Left forelimb (tissue), 1 donor: Measurements from ENCODE around the gene ZNF763.
"Not testable (repeated sequence)": the region's sequence is repeated elsewhere in the genome, so short reads cannot be mapped to it uniquely, and the experiment has no call there.

Experiments used
- DNase-seq: peaks from one replicate; pipeline ENCODE4 v3.0.0-alpha.2; 2018; ENCODE audit warnings: low spot score

ZNF763 gene

GRCh38 chr19:11973019-11973810, 8.4 kb downstream of the ZNF763 start:
- DNase-seq, result no peak

- no peak for DNase-seq
These were observed 13.8 kb downstream of the ZNF763 start for GRCh38 chr19:11978492-11979100.

- no peak for DNase-seq
These were observed 14.7 kb downstream of the ZNF763 start for GRCh38 chr19:11979527-11979926.

GRCh38 chr19:11982526-11982925, 17.7 kb downstream of the ZNF763 start:
- DNase-seq, result no peak

- DNase-seq, result no peak
These were observed 20.1 kb downstream of the ZNF763 start for GRCh38 chr19:11984986-11985385.

DNA sequence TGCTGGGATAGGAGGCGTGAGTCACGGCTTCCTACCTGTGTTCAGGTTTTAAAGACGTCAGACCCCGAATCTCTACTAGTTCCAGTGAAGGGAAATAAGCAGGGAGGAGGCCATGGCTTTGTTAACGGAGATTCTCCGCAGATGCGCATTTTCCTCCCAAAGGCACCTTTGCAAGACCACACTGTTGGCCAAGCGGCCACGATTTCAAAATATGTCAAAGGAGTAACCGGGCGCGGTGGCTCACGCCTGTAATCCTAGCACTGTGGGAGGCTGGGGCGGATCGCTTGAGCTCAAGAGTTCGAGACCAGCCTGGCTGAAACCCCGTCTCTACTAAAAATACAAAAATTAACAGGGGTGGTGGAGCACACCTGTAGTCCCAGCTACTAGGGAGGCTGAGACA, 21.9 kb downstream of the ZNF763 start:
- DNase-seq, result no peak

DNA sequence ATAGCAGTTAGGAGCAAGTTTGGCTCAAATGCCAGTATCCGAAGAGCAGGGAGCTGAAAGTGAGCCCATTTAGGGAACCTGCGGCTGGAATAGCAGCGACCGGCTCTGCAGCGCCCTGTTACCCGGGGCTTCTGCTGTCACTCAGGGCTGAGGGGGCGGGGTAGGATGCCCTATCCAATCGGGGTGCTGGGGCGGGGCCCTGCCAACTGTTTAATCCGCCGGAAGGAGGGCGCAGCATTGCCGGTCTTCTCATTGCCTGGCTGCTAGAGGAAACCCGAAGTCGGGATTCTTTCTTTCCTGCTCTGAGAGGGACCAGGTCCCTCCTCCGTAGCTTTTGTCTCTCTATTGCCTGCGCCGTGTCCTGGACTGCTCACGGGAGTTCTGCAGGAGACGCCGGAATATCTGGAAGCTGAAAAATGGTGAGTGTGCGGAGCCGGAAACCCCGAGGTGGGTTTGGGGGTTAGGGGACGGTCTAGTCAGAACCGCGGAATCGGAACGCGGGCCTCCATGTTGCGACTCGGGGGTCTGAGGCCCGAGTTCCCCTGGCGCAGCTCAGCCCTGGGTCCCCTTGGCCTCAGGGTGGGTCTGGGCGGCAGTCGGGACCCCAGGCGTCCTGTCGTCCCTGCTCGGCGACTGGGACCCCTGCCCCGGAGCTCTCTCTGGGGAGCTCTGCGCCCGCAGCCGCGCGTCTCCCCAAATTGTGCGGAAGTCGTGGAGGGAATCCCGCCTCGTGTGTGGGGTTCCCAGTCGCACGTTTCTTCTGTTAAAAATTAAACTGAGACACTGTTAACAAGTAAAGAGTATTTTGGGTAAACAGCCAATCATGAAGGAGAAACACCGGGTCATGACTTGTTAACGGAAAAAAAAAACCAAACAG, 22.8 kb downstream of the ZNF763 start:
- DNase-seq, result peak; percentile 94

GRCh38 chr19:11989112-11989456, 24.2 kb downstream of the ZNF763 start:
- no peak for DNase-seq

GRCh38 chr19:11991921-11992320, 27.1 kb downstream of the ZNF763 start:
- DNase-seq, result not testable (repeated sequence)

DNA sequence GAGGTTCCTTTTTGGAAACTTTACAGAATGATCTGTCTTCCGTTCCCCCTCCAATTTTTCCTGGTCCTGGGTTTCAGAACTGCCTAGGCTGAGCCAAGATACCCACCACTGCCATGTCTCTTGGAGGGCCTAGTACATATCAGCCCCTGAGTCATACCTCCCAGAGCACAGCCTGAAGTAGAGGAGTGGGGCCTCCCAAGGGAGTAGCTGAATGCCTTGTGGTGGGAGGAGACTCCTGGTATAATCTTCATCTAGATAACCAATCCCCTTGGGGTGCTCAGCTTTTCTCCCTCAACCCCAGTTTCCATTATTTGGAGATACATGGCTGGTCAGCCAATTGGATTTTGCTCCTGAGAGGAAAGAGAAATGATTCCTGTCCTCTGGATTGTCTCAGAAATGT, 30.3 kb downstream of the ZNF763 start:
- DNase-seq, result no peak

DNA sequence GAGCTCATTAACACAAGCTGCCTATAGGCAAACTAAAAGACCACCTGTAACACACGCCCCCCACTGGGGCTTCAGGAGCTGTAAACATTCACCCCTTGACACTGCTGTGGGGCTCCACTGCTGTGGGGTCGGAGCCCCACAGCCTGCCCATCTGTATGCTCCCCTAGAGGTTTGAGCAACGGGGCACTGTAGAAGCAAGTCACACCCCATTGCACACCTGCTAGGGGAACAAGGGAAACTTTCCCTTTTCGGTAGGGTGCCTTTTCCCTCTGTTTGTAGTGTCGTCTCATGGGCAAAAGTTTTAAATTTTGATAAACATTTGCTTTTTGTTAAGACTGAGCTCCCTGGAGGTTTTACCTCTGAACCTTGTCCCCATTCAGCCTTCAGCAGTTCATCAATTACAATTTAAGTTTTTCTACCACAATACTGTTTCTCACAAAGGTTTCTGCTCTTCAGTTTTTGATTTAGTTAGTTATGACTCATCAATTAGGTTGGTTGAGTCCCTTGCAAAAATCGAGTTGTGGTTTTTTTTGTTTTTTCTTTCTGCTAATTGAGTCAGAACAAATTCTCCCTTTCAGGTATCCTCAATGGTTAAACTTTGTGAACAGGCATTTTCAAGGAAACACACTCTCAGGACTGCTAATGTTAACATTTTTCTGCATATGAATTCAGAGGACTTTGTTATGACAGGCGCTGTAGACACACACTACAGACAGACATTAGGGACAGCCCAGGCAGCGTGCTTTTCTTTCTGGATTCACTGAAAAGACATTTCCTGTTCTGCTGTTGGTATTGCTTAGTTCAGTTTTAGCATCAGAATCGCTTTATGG, 35.5 kb downstream of the ZNF763 start:
- no peak for DNase-seq

DNA sequence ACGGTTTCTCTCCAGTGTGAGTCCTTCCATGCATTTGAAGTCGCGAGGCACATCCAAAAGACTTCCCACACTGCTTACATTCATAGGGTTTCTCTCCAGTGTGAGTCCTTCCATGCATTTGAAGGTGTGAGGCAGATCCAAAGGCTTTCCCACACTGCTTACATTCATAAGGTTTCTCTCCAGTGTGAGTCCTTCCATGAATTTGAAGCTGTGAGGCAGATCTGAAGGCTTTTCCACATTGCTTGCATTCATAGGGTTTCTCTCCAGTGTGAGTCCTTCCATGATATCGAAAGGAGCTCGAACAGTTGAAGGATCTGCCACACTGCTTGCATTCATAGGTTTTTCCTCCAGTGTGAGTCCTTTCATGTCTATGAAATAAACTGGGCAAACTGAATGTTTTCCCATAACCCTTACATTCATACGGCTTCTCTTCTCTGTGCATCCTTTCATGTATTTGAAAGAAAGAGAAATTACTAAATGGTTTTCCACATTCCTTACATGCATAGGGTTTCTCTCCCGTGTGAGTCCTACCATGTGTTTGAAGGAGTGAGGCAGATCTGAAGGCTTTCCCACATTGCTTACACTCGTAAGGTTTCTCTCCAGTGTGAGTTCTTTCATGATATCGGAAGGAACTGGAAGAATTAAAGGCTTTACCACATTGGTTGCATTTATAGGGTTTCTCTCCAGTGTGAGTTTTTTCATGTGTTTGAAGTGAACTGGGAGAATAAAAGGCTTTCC, 50.3 kb downstream of the ZNF763 start:
- no peak for DNase-seq

GRCh38 chr19:12015753-12016116, 50.9 kb downstream of the ZNF763 start:
- DNase-seq, result no peak
